SK-N-SH (cell line): ENCODE measurements around the gene TP53I11. TPM values are rescaled to one million over a fixed set of nuclear protein-coding genes. Genes with fewer than 3 reads are reported as not detected.

Source experiments
- CTCF ChIA-PET: fragments of 300-600, 350-600 bp; formaldehyde crosslinking; extraction: SDS; loops from one replicate; lab custom pipeline; 2021; lab: Yijun Ruan, JAX
- POLR2A ChIA-PET: fragments of 350-600 bp; sonication (Branson Sonifier 250); formaldehyde crosslinking; extraction: SDS; loops from one replicate; lab custom pipeline; 2020; ENCODE audit warnings: antibody characterized with exemption, inconsistent platforms; lab: Yijun Ruan, JAX
- DNase-seq: peaks from one replicate; pipeline ENCODE4 v3.0.0; 2012
- H2AFZ ChIP-seq: fragments of 200-600 bp; sonication (generic); 2 replicates; pipeline ENCODE4 v1.8.1; 2016; ENCODE audit warnings: antibody characterized with exemption, mild to moderate bottlenecking, low read depth
- H3F3A ChIP-seq: fragments of 200-600 bp; sonication (generic); replicated peaks from 2 replicates; pipeline ENCODE3; 2016; ENCODE audit warnings: antibody characterized with exemption, mild to moderate bottlenecking; ENCODE audit not compliant: insufficient read depth
- H3K27ac ChIP-seq, 2 experiments: fragments of 200-500 bp in 1 of 2; fragments of 200-600 bp in 1 of 2; sonication (Bioruptor generic) in 1 of 2; sonication (generic), shearing (Covaris generic) in 1 of 2; 2 replicates each; pipeline versions ENCODE4 v1.5.1 to v1.6.1; 2014 to 2016; ENCODE audit warnings: low read depth in 2 of 2, inconsistent platforms in 1 of 2, low read length in 1 of 2, mild to moderate bottlenecking in 1 of 2, mixed read lengths in 1 of 2
- H3K27me3 ChIP-seq: fragments of 200-600 bp; sonication (generic), shearing (Covaris generic); 2 replicates; pipeline ENCODE4 v1.6.1; 2016; ENCODE audit warnings: mixed run types; ENCODE audit not compliant: insufficient read depth
- H3K36me3 ChIP-seq, 2 experiments: fragments of 200-500 bp in 1 of 2; fragments of 200-600 bp in 1 of 2; sonication (Bioruptor generic) in 1 of 2; sonication (generic) in 1 of 2; replicated peaks in 1 of 2; 2 replicates each; pipeline versions ENCODE3 to v1.5.1; 2014 to 2016; ENCODE audit warnings: low read length in 1 of 2, mild to moderate bottlenecking in 1 of 2; ENCODE audit not compliant: insufficient read depth in 2 of 2, control insufficient read depth in 1 of 2
- H3K4me1 ChIP-seq, 2 experiments: fragments of 200-500 bp in 1 of 2; fragments of 200-600 bp in 1 of 2; sonication (Bioruptor generic) in 1 of 2; sonication (generic), shearing (Covaris generic) in 1 of 2; 2 replicates each; pipeline versions ENCODE4 v1.5.1 to v1.6.1; 2014 to 2016; ENCODE audit warnings: low read depth in 1 of 2, low read length in 1 of 2, mixed run types in 1 of 2; ENCODE audit not compliant: insufficient read depth in 2 of 2, control insufficient read depth in 1 of 2
- H3K4me2 ChIP-seq: fragments of 200-600 bp; sonication (generic), shearing (Covaris generic); 2 replicates; pipeline ENCODE4 v1.6.1; 2017; ENCODE audit warnings: mixed run types
- H3K4me3 ChIP-seq, 2 experiments: fragments of 200-500 bp in 1 of 2; fragments of 200-600 bp in 1 of 2; sonication (Bioruptor generic) in 1 of 2; sonication (generic), shearing (Covaris generic) in 1 of 2; 2 replicates each; pipeline versions ENCODE4 v1.5.1 to v1.8.1; 2014 to 2016; ENCODE audit warnings: low read depth in 2 of 2, inconsistent platforms in 1 of 2, low read length in 1 of 2, mild to moderate bottlenecking in 1 of 2, mixed read lengths in 1 of 2, moderate library complexity in 1 of 2
- H3K79me2 ChIP-seq: fragments of 200-600 bp; sonication (generic); 2 replicates; pipeline ENCODE4 v1.8.1; 2017; ENCODE audit warnings: mild to moderate bottlenecking; ENCODE audit not compliant: insufficient read depth
- H3K9ac ChIP-seq: fragments of 200-600 bp; sonication (generic); 2 replicates; pipeline ENCODE4 v1.6.1; 2017; ENCODE audit warnings: mixed run types
- H3K9me2 ChIP-seq: fragments of 200-600 bp; sonication (generic); 2 replicates; pipeline ENCODE4 v1.6.1; 2017; ENCODE audit warnings: mixed run types
- H3K9me3 ChIP-seq: fragments of 200-600 bp; sonication (generic); 2 replicates; pipeline ENCODE4 v1.6.1; 2017; ENCODE audit warnings: mixed run types, mild to moderate bottlenecking, moderate library complexity
- H4K20me1 ChIP-seq: fragments of 200-600 bp; sonication (generic); 2 replicates; pipeline ENCODE4 v1.6.1; 2017; ENCODE audit warnings: mild to moderate bottlenecking, mixed run types; ENCODE audit not compliant: insufficient read depth
- CHD2 ChIP-seq: fragments of 150-350 bp; IDR thresholded peaks from 2 replicates; pipeline ENCODE4 v1.6.1; 2018; ENCODE audit warnings: low read length; ENCODE audit not compliant: partially characterized antibody
- CTCF ChIP-seq: fragments of 200-600 bp; sonication (generic); IDR thresholded peaks from 2 replicates; pipeline ENCODE4 v1.6.1; 2017; ENCODE audit warnings: antibody characterized with exemption, mild to moderate bottlenecking, moderate library complexity
- ELF1 ChIP-seq: IDR thresholded peaks from 2 replicates; pipeline ENCODE4 v1.4.0; 2012
- EP300 ChIP-seq, 2 experiments: IDR thresholded peaks; 2 replicates each; pipeline versions ENCODE4 v1.4.0 to v1.6.1; 2012; ENCODE audit warnings: borderline replicate concordance in 1 of 2, low read depth in 1 of 2, low read length in 1 of 2
- EZH2phosphoT487 ChIP-seq: fragments of 200-600 bp; sonication (generic); IDR thresholded peaks from 2 replicates; pipeline ENCODE4 v1.6.1; 2017; ENCODE audit warnings: low read depth, mixed run types, mild to moderate bottlenecking, antibody characterized with exemption, moderate library complexity, borderline replicate concordance
- FOSL2 ChIP-seq: IDR thresholded peaks from 2 replicates; pipeline ENCODE4 v1.4.0; 2012; ENCODE audit warnings: low read depth, mild to moderate bottlenecking, moderate library complexity, borderline replicate concordance
- FOXJ3 ChIP-seq: sonication (generic); formaldehyde crosslinking; IDR thresholded peaks from 2 replicates; pipeline ENCODE4 v1.5.1; 2020; ENCODE audit warnings: mild to moderate bottlenecking, missing genetic modification reagents
- GABPA ChIP-seq: IDR thresholded peaks from 2 replicates; pipeline ENCODE4 v1.4.0; 2012; ENCODE audit warnings: low read depth, mild to moderate bottlenecking
- IRF3 ChIP-seq: fragments of 150-350 bp; IDR thresholded peaks from 2 replicates; pipeline ENCODE4 v1.6.1; 2016; ENCODE audit warnings: mild to moderate bottlenecking, low read depth, low read length
- JUND ChIP-seq: IDR thresholded peaks from 2 replicates; pipeline ENCODE4 v1.4.0; 2012
- MXI1 ChIP-seq: IDR thresholded peaks from 2 replicates; pipeline ENCODE4 v1.6.1; 2012; ENCODE audit warnings: mild to moderate bottlenecking, low read depth, low read length, improper control_type of control experiment
- NRF1 ChIP-seq: IDR thresholded peaks from 2 replicates; pipeline ENCODE4 v1.6.1; 2012; ENCODE audit warnings: low read depth, mild to moderate bottlenecking, low read length
- POLR2AphosphoS5 ChIP-seq: IDR thresholded peaks from 2 replicates; pipeline ENCODE4 v1.6.1; 2012; ENCODE audit warnings: low read depth, low read length
- RAD21 ChIP-seq: IDR thresholded peaks from 2 replicates; pipeline ENCODE4 v1.6.1; 2012; ENCODE audit warnings: mild to moderate bottlenecking, low read length
- RCOR1 ChIP-seq: fragments of 150-350 bp; IDR thresholded peaks from 2 replicates; pipeline ENCODE4 v1.6.1; 2017; ENCODE audit warnings: antibody characterized with exemption, low read length
- SIN3A ChIP-seq: IDR thresholded peaks from 2 replicates; pipeline ENCODE4 v1.6.1; 2012; ENCODE audit warnings: low read depth, mild to moderate bottlenecking, low read length, moderate library complexity, borderline replicate concordance
- TAF1 ChIP-seq: IDR thresholded peaks from 2 replicates; pipeline ENCODE4 v1.6.1; 2012; ENCODE audit warnings: low read depth, mild to moderate bottlenecking, low read length, moderate library complexity, borderline replicate concordance
- TCF12 ChIP-seq: IDR thresholded peaks from 2 replicates; pipeline ENCODE4 v1.4.0; 2012
- TEAD4 ChIP-seq: IDR thresholded peaks from 2 replicates; pipeline ENCODE4 v1.4.0; 2012; ENCODE audit warnings: mild to moderate bottlenecking, borderline replicate concordance; ENCODE audit not compliant: insufficient read depth
- YY1 ChIP-seq: IDR thresholded peaks from 2 replicates; pipeline ENCODE4 v1.4.0; 2012; ENCODE audit warnings: low read depth, mild to moderate bottlenecking
- ZBTB33 ChIP-seq: IDR thresholded peaks from 2 replicates; pipeline ENCODE4 v1.4.0; 2012; ENCODE audit warnings: low read depth, borderline replicate concordance
- WGBS: methylation state at CpG from one replicate; pipeline ENCODE4 v1.1.6; 2017; ENCODE audit warnings: low lambda C conversion rate; 5-methylcytosine and 5-hydroxymethylcytosine counted together
- polyA plus RNA-seq, 3 experiments: library from polyadenylated mRNA; depleted of rRNA; stranded (reverse); fragments of >200 nt; gene quantifications; 2 replicates each; pipeline ENCODE4 v1.2.3, GENCODE V29; 2012
- TF ChIP-seq, protein P1 (sequence below): IDR thresholded peaks from 2 replicates; pipeline ENCODE4; 2012

TP53I11 gene
- polyA plus RNA-seq, 1 of the 3 experiments (the other 2 are of a cell fraction): 6.6 TPM

DNA sequence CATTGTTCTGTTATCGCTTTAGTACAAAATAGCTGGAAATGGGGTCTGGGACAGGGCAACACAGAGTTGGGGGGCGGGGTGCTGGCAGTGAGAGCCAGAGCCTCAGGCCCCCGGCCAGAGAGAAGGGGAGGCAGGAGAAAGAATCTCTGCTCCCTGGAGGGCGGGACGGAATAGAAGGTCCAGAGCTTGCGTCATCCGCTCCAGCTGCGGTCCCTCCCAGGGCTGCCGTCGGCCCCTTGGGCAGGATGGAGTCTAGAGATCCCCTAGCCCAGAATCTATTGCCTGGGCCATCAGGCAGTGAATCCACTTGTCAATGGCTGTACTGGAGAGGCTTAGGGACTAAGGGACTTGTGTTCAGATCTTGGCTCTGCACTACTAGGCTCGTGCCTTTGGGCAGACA lies 5.0 kb downstream of the TP53I11 start:
- no peak overlapping the region for H2AFZ ChIP-seq
- no peaks in the 10 kb centered on the region for H3K27me3 ChIP-seq
- DNase-seq: no peak
- H3K9me3 ChIP-seq: no peaks in the 10 kb centered on the region
- peaks cover 0 to 5% of the 10 kb centered on the region in 2 experiments; a peak in 1 of 4 replicates for H3K4me1 ChIP-seq
- H3K79me2 ChIP-seq: no peaks in the 10 kb centered on the region
- H3K4me2 ChIP-seq: no peak overlapping the region
- H3K9me2 ChIP-seq: no peaks in the 10 kb centered on the region
- ChIA-PET POLR2A (interaction anchor here (0.6 kb wide), 1 partner anchor 9 kb away, joined by 4 read pairs; no protein-coding TSS in a partner anchor), CTCF (interaction anchor here (1.0 to 24.2 kb wide), 9 partner anchors 7 to 826 kb away, joined by 3 to 1245 read pairs (median 5); no protein-coding TSS in a partner anchor)
- H3K9ac ChIP-seq: no peak overlapping the region
- H3F3A ChIP-seq: no peaks in the 10 kb centered on the region
- 96% methylated on average over 10 of the region's 11 CpGs for WGBS
- peaks cover 48% of the 10 kb centered on the region for H4K20me1 ChIP-seq
- no peaks in the 10 kb centered on the region for H3K36me3 ChIP-seq
- H3K4me3 ChIP-seq: no peak overlapping the region
- H3K27ac ChIP-seq: no peak overlapping the region
- TF ChIP-seq ZBTB33 (no peak), SIN3A (no peak), FOXJ3 (CRISPR knock-in tag) (no peak), GABPA (no peak), FOSL2 (no peak)
- TF ChIP-seq, all 33 proteins: peak for 0

GRCh38 chr11:44944853-44945235 lies 5.8 kb downstream of the TP53I11 start:
- H3K4me2 ChIP-seq: no peak overlapping the region

More at GRCh38 chr11:44944853-44945235, 5.8 kb downstream of the TP53I11 start:
- Histone ChIP-seq H3K4me3 (no peak overlapping the region), H3K9me3 (no peaks in the 10 kb centered on the region), H2AFZ (no peak overlapping the region), H3K36me3 (no peaks in the 10 kb centered on the region), H3K4me1 (peaks cover 0 to 5% of the 10 kb centered on the region in 2 experiments; a peak in 1 of 4 replicates), H3K79me2 (no peaks in the 10 kb centered on the region), H3K9me2 (no peaks in the 10 kb centered on the region), H3K27ac (no peak overlapping the region), H3K27me3 (no peaks in the 10 kb centered on the region), H4K20me1 (peaks cover 48% of the 10 kb centered on the region), H3F3A (peaks cover 3% of the 10 kb centered on the region), H3K9ac (no peak overlapping the region)
- DNase-seq: no peak
- 59% methylated on average over 3 of the region's 3 CpGs for WGBS
- CTCF ChIA-PET: interaction anchor here (0.6 to 24.2 kb wide), 8 partner anchors 6 to 388 kb away, joined by 3 to 1245 read pairs (median 6); no protein-coding TSS in a partner anchor
- TF ChIP-seq POLR2AphosphoS5 (no peak), YY1 (no peak), EZH2phosphoT487 (no peak), ELF1 (no peak), EP300 (IDR thresholded peaks at IDR 0.05; ENCODE audit: borderline replicate concordance in 1 of 2, low read depth in 1 of 2, low read length in 1 of 2) (no peak), RAD21 (no peak), JUND (no peak), TEAD4 (no peak), CHD2 (no peak), RCOR1 (no peak), IRF3 (no peak), MXI1 (no peak), TCF12 (no peak), NRF1 (no peak), CTCF (no peak), TAF1 (no peak)
- TF ChIP-seq, protein P1, sequence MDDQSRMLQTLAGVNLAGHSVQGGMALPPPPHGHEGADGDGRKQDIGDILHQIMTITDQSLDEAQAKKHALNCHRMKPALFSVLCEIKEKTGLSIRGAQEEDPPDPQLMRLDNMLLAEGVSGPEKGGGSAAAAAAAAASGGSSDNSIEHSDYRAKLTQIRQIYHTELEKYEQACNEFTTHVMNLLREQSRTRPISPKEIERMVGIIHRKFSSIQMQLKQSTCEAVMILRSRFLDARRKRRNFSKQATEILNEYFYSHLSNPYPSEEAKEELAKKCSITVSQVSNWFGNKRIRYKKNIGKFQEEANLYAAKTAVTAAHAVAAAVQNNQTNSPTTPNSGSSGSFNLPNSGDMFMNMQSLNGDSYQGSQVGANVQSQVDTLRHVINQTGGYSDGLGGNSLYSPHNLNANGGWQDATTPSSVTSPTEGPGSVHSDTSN: no peak
- POLR2A ChIA-PET: no interaction called here
